ENCODE measurements around the gene TIAM2. TPM values are rescaled to one million over a fixed set of nuclear protein-coding genes. Genes with fewer than 3 reads are reported as not detected.

Gene TIAM2
- total RNA-seq, 4 donors from 2014 or later = 6.5 to 13.4 (median 10.7) TPM

GRCh38 chr6:154958469-154958868 is 36.6 kb upstream of the TIAM2 start:
- no peak for TF ChIP-seq CTCF (IDR thresholded peaks at IDR 0.05; ENCODE audit: low read depth)

GRCh38 chr6:154960299-154960843 is 34.7 kb upstream of the TIAM2 start:
- TF ChIP-seq CTCF (IDR thresholded peaks at IDR 0.05; ENCODE audit: low read depth) = no peak

GRCh38 chr6:154960854-154961530 is 34.1 kb upstream of the TIAM2 start:
- TF ChIP-seq CTCF (IDR thresholded peaks at IDR 0.05; ENCODE audit: low read depth) = no peak

- TF ChIP-seq CTCF (IDR thresholded peaks at IDR 0.05; ENCODE audit: low read depth) = no peak
Observed at GRCh38 chr6:154962753-154963152, 32.4 kb upstream of the TIAM2 start.

- no peak for TF ChIP-seq CTCF (IDR thresholded peaks at IDR 0.05; ENCODE audit: low read depth)
Observed at GRCh38 chr6:154969796-154970195, 25.3 kb upstream of the TIAM2 start.

- TF ChIP-seq CTCF (IDR thresholded peaks at IDR 0.05; ENCODE audit: low read depth) = no peak
Observed at GRCh38 chr6:154974485-154975149, 20.5 kb upstream of the TIAM2 start.

GRCh38 chr6:154977588-154977987 is 17.5 kb upstream of the TIAM2 start:
- TF ChIP-seq CTCF (IDR thresholded peaks at IDR 0.05; ENCODE audit: low read depth) = no peak

Measured in subcutaneous adipose tissue (tissue), 4 donors.